Keratinocyte (primary cell): ENCODE measurements around the gene ALK.

Source experiments
- EZH2 ChIP-seq: IDR thresholded peaks from one replicate; pipeline ENCODE4 v1.6.1; 2012; ENCODE audit warnings: inconsistent platforms, mild to moderate bottlenecking, low read length, moderate library complexity
- TF ChIP-seq, protein P1 (sequence below), 3 experiments: IDR thresholded peaks in 1 of 3; conservative IDR thresholded peaks in 1 of 3; optimal IDR thresholded peaks in 1 of 3; 2 replicates in 2 of 3; 3 replicates in 1 of 3; pipeline versions ENCODE3 to v1.5.1; 2011; ENCODE audit warnings: low read length in 3 of 3, mild to moderate bottlenecking in 3 of 3, moderate library complexity in 2 of 3, control low read depth in 1 of 3, inconsistent platforms in 1 of 3; ENCODE audit not compliant: insufficient read depth in 2 of 3; ENCODE audit errors: extremely low read depth in 1 of 3

DNA sequence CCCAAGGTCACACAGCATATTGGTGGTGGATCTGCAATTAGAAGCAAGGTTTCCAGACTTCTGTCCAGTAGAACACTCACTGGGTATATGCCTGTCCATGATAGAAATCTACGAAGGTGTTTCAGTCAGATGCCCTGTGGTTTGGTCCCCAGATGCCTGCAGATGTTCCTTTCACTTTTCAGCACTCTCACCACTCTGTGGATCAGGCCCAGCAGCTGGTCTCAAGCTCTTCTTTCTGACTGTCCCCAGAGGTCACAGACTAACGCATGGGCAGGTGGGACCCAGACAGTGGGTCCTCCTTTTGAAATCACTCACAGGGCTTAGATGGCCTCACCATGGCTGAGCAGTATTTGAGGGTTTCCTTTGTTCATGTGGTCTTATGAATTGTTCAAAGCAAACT lies 376.5 kb downstream of the ALK start:
- TF ChIP-seq, protein P1, sequence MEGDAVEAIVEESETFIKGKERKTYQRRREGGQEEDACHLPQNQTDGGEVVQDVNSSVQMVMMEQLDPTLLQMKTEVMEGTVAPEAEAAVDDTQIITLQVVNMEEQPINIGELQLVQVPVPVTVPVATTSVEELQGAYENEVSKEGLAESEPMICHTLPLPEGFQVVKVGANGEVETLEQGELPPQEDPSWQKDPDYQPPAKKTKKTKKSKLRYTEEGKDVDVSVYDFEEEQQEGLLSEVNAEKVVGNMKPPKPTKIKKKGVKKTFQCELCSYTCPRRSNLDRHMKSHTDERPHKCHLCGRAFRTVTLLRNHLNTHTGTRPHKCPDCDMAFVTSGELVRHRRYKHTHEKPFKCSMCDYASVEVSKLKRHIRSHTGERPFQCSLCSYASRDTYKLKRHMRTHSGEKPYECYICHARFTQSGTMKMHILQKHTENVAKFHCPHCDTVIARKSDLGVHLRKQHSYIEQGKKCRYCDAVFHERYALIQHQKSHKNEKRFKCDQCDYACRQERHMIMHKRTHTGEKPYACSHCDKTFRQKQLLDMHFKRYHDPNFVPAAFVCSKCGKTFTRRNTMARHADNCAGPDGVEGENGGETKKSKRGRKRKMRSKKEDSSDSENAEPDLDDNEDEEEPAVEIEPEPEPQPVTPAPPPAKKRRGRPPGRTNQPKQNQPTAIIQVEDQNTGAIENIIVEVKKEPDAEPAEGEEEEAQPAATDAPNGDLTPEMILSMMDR (optimal IDR thresholded peaks at IDR 0.05 in 1 of 3, IDR thresholded peaks at IDR 0.05 in 1 of 3, conservative IDR thresholded peaks at IDR 0.05 in 1 of 3; ENCODE audit: extremely low read depth in 1 of 3, insufficient read depth in 2 of 3, low read length in 3 of 3) = no peak
- TF ChIP-seq EZH2 = no peak
